HG03103 (cell line): ENCODE measurements around the gene DLG4.
"Not testable (repeated sequence)": the region's sequence is repeated elsewhere in the genome, so short reads cannot be mapped to it uniquely, and the experiment has no call there.

Experiments
- ATAC-seq: cut with Tn5 transposase; IDR thresholded peaks from one replicate; pipeline ENCODE4 v1.9.1; 2021; ENCODE audit warnings: low read depth; ENCODE audit not compliant: unreplicated experiment

Gene DLG4

DNA sequence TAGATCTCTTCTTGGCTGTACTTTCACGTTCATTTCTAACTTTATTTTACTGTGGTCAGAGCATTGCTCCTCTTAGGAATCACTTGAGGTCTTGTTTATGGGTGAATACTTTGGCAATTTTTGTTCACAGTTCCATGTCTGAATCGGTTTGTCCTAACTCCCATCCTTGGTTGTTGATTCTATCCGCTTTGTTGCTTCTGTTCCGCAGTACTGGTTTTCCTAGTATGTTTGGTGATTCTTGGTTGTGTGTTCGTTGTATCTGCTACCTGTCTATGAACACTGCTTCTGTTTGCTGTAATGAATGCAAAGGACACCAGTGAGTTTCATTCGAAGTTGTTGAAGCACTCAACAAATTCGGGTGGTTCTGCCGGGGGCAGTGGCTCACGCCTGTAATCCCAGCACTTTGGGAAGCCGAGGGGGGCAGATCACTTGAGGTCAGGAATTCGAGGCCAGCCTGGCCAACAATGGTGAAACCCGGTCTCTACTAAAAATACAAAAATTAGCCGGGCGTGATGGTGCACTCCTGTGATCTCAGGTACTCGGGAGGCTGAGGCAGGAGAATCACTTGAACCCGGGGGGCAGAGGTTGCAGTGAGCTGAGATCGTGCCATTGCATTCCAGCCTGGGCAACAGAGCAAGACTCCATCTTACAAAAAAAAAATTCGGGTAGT, 47.0 kb downstream of the DLG4 start:
- ATAC-seq, result not testable (repeated sequence)

DNA sequence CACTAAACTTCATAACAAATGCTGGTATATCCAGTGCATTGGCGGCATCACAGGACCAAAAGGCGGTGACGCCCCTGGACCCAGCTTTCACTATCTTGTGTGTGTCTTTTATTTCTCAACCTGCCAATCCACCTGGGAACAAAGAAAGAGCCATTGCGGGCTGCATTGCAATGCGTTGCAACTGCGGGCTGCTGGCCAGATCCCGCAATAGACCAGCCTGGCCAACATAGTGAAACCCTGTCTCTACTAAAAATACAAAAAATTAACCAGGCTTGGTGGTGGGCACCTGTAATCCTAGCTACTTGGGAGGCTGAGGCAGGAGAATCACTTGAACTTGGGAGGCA, 50.1 kb downstream of the DLG4 start:
- not testable (repeated sequence) for ATAC-seq

DNA sequence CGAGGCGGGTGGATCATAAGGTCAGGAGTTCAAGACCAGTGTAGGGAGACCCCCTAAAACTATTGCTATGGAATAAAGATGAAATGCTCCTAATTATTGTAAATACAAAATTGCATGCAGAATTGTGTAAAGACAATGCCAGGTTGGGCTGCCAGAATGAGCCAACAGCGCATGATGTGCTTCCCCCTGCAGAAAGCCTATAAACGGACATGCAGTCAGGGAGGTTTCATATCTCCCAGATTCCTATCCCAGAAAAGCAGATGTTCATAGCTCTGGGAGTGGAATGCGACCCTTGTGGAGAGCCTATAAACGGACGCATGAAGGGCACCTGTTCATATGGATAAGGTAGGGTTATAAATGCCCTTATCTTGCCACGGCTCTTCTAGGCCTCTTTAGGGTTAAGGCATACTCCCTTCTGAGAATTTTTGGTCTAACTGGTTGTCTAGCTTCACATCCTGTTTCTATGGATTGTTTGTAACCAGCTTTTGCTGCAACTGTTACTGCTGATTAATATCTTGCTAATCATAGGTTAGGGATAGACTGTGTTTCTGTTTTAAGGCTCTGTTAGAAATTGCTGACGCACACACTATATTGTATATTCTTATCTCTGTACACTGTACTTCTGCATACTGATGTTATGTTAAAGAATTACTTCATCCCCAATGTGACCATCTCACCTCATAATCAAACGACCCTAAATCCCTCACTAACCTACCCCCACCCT, 50.6 kb downstream of the DLG4 start:
- not testable (repeated sequence) for ATAC-seq

DNA sequence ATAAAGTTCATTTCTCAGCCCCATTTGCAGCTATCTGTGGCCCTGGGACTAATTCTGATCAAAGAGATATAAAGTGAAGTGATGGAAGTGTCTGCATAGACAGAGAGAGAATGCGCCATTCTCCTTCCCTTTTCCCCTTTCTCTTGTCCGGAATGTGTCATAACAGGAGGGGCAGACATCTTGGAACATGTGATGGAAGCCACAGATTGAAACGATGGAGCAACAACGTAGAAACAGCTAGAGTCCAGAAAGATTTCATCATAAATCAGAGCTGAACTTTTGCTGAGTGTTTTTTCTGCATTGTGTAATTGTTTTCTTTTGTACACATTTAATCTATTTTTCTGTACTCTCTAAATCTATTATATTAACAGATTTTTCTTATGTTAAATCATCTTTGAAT, 51.8 kb downstream of the DLG4 start:
- ATAC-seq, result no peak

DNA sequence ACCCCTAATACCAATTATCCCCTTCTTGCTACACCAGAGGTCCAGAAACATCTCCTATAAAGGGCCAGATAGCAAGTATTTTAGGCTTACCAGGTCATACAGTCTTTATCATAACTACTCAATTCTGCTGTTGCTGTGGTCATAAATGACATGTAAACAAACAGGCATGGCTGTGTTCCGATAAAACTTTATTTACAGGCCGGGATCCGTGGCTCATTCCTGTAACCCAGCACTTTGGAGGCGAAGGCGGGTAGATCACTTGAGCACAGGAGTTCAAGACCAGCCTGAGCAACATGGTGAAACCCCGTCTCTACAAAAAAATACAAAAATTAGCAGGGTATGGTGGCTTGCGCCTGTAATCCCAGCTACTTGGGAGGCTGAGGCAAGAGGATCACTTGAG, 52.8 kb downstream of the DLG4 start:
- ATAC-seq, result no peak

DNA sequence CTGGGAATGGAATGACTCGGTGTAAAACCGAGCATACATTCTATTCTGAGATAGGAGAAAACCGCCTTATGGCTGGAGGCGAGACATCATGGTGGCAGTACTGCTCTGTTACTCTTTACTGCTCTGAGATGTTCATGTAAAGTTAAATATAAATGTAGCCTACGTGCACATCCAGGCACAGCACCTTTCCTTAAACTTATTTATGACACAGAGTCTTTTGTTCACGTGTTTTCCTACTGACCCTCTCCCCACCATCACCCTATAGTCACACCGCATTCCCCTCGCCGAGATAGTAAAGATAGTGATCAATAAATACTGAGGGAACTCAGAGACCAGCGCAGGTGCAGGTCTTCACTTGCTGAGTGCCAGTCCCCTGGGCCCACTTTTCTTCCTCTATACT, 60.1 kb downstream of the DLG4 start:
- not testable (repeated sequence) for ATAC-seq

DNA sequence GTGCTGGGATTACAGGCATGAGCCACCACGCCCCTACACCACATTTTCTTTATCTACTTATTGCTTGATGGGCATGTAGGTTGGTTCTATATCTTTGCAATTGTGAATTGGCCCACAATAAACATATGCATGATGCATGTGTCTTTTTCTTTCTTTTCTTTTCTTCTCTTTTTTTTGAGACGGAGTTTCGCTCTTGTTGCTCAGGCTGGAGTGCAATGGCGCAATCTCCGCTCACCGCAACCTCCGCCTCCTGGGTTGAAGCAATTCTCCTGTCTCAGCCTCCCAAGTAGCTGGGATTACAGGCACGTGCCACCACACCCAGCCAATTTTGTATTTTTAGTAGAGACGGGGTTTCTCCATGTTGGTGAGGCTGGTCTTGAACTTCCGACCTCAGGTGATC, 61.2 kb downstream of the DLG4 start:
- ATAC-seq, result not testable (repeated sequence)

DNA sequence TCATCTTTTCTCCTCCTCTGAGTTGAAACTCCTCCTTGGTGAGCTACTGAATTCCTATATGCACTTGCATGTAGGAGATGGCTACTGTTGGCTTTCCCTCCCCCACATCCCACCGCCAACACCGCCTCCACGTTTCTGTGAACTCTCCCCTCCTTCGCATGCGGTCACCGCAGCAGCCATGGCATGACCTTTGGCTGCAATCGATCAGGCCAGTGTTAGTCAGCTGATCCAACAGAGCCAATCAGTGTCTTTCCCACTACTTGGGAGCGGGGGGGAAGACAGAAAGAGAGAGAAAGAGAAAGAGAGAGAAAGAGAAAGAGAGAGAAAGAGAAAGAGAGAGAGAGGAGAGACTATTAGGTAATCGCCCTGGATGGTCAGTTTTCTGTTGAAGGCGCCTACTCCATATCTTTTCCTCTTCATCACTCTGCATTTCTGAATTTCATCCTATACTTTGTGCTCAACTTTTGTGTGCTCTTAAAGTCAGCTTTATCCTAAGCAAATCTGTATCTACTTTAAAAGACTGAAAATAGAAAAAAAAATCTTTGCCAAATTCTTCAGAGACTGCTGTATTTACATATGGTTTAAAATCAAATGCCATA, 63.2 kb downstream of the DLG4 start:
- no peak for ATAC-seq

DNA sequence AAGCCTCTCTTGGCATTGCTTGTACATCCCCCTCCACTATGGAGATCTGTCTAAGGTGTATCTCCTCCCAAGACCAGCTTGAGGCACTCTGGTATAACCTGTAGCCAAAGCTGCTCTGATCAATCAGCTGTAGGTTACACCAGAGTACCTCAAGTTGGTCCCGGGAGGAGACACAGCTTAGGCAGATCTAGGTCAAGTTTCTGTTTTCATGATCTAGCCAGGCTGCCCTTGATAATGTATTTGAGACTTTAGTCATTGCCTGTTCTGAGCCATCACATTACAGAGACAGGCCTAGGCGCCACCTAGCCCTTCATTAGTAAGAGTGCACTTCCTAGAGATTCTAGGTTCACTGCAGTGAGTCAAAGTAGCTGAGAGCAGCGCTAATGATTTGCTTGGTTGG, 71.9 kb downstream of the DLG4 start:
- no peak for ATAC-seq

DNA sequence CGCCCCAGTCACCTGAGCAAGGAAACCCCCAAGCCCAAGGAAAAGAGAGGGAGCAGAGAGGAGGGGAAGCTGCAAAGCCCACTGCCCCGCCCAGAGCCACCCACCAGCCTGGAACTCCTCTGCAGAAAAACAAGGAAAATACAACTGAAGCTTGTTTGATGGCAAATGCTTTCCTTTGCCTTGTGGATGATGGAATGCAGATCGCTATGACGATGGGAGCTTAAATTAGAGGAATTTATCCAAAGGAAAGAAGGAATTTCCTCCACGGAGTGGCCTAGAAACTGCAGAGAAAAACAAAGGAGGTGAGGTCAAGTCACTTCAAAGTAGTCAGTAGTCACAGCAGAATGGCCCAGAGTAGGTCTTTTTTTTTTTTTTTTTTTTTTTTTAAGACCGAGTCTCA, 73.5 kb downstream of the DLG4 start:
- no peak for ATAC-seq

DNA sequence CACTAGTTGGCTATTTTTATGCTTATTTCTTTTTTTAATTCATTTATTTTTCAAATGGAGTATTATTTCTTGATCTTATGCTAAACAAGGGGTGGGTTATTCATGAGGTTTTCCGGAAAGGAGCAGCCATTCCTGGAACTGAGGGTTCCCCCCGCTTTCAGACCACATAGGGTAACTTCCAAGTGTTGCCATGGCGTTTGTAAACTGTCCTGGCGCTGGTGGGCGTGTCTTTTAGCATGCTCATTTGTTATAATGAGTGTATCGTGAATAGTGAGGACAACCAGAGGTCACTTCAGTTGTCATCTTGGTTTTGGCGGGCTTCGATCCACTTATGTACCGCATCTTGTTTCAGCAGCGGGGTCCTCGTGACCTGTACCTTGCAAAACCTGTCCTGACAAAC, 75.4 kb downstream of the DLG4 start:
- ATAC-seq, result no peak

DNA sequence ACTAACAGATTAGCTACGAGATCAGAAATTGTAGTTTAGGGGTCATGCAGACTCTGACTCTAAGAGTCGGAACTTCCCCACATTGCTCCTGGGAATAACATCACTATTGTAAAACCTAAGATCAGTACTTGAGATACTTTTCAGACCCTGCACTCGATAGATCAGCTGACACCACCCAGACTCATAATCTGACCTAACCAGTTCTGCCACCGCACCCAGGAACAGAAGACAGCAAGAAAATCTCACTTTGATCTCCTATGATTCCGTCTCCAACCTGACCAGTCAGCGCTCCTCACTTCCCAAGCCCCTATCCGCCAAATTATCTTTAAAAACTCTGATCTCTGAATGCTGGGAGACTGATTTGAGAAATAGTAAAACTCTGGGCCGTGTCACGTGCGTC, 77.8 kb downstream of the DLG4 start:
- ATAC-seq, result no peak

DNA sequence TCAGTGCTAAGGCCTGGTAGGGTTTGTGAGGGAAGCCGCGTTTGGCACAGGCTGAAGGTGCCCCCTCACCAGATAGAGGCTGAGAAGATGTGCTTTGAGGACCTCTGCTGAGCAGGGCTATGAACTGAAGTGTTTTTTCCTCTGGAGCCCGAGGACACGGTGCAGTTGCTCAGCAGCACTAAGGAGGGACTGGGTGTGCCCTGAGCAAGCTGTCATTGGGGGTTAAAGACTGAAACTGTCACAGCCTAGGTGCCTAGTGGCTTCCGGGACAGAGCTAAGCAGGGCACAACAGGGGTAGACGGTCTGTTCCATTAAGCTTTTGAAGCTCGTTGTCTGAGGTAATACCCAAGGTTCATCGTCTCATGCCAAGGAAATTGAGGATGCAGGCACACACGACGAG, 80.2 kb downstream of the DLG4 start:
- ATAC-seq, result no peak

DNA sequence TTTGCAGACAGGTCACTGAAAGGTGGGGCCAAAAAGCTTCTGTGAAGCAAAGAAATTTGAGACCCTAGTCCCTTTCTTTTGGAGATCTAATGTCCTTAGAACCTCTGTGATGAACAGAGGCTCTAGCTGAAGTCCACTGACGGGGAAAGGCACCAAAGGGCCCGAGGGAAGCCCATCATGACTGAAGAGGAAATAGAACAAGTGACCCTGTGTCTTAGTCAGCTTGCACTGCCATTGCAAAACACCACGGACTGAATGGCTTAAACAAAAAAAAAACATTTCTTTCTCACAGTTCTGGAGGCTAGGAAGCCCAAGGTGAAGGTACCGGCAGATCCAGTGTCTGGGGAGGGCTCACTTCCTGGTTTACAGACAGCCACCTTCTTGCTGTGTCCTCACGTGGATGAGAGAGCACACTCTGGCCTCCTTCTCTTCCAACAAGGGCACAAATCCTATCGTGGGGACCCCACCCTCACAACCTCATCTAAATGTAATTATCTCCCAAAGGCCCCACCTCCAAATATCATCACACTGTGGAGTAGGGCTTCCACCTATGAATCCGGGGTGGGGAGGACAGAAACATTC, 80.7 kb downstream of the DLG4 start:
- no peak for ATAC-seq

DNA sequence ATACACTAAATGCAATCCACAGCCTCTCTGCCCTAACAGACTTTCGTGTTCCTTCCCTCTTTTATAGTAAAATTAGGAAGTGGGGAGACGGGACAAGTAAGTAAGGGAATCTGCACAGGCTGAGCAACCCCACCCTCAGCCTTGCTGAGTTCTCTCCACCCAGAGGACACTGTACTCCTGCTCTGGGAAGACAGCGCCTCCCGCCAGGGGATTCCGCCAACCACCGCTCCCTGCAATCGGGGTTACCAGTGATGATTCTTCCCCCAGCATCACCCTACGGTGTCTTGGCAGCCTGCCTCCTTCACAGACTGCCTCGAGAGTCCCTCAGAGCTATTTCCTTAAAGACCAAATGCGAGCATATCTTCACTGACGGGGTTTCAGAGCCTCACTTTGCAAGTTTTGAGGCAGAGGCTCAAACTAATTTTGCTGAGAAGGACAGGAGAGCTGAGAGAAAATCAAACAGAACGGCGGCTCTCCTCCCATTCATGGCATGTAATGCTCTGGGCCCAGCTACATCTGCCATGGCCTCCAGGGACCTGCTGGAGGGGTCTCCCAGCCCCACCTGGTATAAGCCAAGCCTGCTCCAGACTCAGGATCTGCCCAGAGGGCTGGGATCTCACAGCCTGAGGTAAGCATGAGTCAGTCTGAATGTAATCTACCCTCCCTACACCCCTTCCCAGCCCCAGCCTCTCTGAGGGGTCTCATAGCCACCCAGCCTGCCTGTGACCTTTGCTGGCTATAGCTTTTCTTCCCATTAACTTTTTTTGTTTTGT, 82.3 kb downstream of the DLG4 start:
- no peak for ATAC-seq
